HK-2 (cell line): Measurements from ENCODE around the gene CHD3.
"Not testable (repeated sequence)": the region's sequence is repeated elsewhere in the genome, so short reads cannot be mapped to it uniquely, and the experiment has no call there.

ENCODE experiments used
- DNase-seq: peaks from one replicate; pipeline ENCODE4 v3.0.0-alpha.2; 2018; ENCODE audit not compliant: unreplicated experiment

Gene CHD3

GRCh38 chr17:7849751-7850504 lies 38.7 kb upstream of the CHD3 start:
- no peak for DNase-seq

- DNase-seq = no peak
Observed at GRCh38 chr17:7850701-7851437, 37.7 kb upstream of the CHD3 start.

GRCh38 chr17:7851438-7852261 lies 36.9 kb upstream of the CHD3 start:
- DNase-seq = peak; percentile 31

GRCh38 chr17:7852262-7852670 lies 36.3 kb upstream of the CHD3 start:
- no peak for DNase-seq

DNA sequence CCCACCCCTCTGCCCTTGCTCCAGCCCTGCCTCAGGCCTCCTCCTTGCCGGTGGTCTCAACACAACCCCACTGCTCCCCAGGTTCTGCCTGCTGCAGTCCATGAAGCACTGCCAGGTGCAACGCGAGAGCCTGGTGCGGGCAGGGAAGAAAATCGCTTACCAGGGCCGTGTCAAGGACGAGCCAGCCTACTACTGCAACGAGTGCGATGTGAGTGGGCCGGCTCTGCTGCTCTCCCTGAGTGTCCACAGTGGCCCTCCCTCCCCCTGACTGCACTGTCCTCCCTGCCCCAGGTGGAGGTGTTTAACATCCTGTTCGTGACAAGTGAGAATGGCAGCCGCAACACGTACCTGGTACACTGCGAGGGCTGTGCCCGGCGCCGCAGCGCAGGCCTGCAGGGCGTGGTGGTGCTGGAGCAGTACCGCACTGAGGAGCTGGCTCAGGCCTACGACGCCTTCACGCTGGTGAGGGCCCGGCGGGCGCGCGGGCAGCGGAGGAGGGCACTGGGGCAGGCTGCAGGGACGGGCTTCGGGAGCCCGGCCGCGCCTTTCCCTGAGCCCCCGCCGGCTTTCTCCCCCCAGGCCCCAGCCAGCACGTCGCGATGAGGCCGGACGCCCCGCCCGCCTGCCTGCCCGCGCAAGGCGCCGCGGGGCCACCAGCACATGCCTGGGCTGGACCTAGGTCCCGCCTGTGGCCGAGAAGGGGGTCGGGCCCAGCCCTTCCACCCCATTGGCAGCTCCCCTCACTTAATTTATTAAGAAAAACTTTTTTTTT lies 35.5 kb upstream of the CHD3 start:
- no peak for DNase-seq

DNA sequence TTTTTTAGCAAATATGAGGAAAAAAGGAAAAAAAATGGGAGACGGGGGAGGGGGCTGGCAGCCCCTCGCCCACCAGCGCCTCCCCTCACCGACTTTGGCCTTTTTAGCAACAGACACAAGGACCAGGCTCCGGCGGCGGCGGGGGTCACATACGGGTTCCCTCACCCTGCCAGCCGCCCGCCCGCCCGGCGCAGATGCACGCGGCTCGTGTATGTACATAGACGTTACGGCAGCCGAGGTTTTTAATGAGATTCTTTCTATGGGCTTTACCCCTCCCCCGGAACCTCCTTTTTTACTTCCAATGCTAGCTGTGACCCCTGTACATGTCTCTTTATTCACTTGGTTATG lies 34.9 kb upstream of the CHD3 start:
- no peak for DNase-seq

DNA sequence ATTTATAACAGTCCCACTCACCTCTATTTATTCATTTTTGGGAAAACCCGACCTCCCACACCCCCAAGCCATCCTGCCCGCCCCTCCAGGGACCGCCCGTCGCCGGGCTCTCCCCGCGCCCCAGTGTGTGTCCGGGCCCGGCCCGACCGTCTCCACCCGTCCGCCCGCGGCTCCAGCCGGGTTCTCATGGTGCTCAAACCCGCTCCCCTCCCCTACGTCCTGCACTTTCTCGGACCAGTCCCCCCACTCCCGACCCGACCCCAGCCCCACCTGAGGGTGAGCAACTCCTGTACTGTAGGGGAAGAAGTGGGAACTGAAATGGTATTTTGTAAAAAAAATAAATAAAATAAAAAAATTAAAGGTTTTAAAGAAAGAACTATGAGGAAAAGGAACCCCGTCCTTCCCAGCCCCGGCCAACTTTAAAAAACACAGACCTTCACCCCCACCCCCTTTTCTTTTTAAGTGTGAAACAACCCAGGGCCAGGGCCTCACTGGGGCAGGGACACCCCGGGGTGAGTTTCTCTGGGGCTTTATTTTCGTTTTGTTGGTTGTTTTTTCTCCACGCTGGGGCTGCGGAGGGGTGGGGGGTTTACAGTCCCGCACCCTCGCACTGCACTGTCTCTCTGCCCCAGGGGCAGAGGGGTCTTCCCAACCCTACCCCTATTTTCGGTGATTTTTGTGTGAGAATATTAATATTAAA lies 34.4 kb upstream of the CHD3 start:
- no peak for DNase-seq

GRCh38 chr17:7854851-7855659 lies 33.5 kb upstream of the CHD3 start, which contains the start of gene TMEM88:
Gene TMEM88 (plus strand): TSS chr17:7855066. CDS start chr17:7855075, 9 bp downstream.
- no peak for DNase-seq

- no peak for DNase-seq
Observed at GRCh38 chr17:7855660-7856010, 33.0 kb upstream of the CHD3 start.

DNA sequence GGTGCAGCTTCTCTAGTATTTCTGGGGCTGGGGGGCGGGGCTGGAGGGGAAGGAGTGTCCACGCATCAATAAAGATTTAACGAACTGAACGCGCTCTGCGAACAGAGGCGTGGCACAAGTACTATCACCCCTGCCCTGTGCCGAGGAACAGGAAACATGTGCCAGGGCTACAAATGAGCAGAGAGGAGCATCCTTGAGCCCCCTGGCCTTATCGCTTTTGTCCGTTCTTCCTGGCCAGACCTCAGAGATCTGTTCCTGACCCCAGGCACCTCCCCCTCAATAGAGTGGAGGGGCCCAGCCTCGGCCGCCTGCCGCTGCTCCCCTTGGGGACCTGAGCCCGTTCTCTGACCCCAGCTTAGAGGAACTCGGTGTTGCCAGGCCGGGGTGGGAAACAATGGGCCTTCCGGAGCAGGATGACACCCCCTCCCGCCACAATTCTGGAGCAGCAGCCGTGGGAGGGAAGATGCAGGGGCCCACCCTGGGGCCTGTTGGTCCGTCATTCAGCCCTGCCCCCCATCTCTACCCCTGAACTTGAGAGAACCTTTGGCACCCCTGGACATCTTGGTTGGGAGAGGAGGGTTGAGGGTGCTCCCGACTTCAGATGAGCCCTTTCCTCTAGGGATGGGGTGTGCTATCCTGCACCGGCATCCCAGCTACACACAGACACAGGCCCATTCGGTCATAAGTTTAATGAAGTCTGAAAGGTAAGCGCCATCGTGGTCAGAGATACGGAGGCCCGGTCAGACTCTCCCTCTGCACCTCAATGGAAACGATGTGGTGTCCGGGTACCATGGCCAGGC lies 32.4 kb upstream of the CHD3 start:
- peak; percentile 28 for DNase-seq

DNA sequence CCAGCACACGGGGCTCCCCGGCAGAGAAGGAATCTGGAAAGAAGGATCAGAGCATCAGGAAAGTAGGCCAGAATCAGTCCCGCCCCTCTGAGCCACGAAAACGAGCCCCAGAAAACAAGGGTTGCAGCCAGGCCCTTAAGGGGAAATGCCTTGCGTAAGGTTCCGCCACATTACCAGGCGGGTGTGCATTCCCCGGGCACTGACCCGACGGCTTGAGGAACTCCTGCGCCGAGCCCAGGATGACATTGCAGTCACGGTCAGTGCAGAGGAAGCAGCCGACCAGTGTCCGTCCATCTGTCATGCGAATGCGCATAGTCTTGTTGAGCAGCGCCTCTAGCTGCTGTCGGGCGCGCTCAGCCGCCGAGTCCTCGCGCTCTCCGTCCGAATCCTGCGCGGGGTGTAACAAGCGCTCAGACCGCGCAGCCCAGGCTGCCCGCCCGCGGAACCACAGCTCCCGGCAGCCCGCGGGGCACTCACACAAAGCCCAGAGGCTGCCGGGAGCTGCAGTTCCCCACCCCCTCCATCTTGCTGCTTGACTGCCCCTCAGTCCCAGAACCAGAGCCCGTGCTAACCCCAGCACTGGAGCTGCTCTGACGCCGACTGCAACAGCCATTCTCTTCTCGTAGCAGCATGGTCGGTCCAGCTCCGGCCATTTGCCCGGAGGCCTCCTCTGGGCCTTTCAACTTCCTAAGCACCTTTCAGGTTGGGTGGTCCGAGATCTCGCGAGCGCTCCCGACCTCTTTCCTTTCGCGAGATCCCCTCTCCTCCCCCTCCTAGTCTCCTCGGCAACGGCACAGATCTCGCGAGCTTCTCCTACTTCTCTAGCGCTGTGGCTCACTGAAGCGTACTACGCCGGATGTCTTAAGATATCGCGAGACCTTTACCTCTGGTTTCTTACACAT lies 31.5 kb upstream of the CHD3 start, which contains the start of gene NAA38:
Gene NAA38 (minus strand): TSS at position 749 of the 902 bp plus-strand sequence. CDS start 96 bp downstream, at position 653.
- peak; percentile 96 for DNase-seq

GRCh38 chr17:7857713-7858521 lies 30.7 kb upstream of the CHD3 start, which contains the start of gene CYB5D1:
Gene CYB5D1 (plus strand): TSS chr17:7858003. CDS start chr17:7858135, 132 bp downstream.
- DNase-seq = peak; percentile 89

- peak; percentile 49 for DNase-seq
Observed at GRCh38 chr17:7858522-7858810, 30.1 kb upstream of the CHD3 start.

DNA sequence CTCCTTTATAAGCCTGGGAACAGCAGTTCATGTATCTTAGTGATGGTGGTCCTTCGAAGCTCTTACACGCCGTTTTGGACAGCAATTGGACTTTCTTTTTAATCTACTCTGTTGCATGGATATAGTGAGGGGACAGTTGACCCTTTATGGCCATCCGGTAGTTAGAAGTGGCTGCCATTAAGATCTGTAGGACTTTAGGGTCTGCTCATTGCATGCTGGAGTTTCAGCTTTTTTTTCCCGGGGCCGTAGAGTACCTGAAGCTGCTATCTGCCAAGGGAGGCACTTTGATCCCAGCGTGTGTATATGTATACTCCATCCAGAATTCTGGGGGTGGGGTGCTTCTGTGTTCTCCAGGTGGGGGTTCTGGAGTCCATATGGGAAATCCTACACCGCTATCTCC lies 29.6 kb upstream of the CHD3 start:
- DNase-seq = no peak

- peak; percentile 26 for DNase-seq
Observed at GRCh38 chr17:7862692-7863437, 25.7 kb upstream of the CHD3 start.

GRCh38 chr17:7864384-7864783 lies 24.2 kb upstream of the CHD3 start:
- not testable (repeated sequence) for DNase-seq
